Transverse colon (tissue), 3 donors: ENCODE data around the gene ELSPBP1.

Source experiments
- EP300 ChIP-seq: sonication (generic); formaldehyde crosslinking; IDR thresholded peaks from one replicate; pipeline ENCODE4 v1.6.1; 2017; ENCODE audit warnings: antibody characterized with exemption, low read depth
- TF ChIP-seq, protein P1 (sequence below), 5 experiments: fragments of 200-600 bp in 3 of 5; fragments of 450-650 bp in 2 of 5; sonication (generic) in 3 of 5; IDR thresholded peaks; 1 replicate in 2 of 5; 2 replicates in 3 of 5; pipeline ENCODE4 v1.5.1; 2016 to 2017; ENCODE audit warnings: antibody characterized with exemption in 5 of 5, inconsistent platforms in 3 of 5, mild to moderate bottlenecking in 2 of 5, moderate library complexity in 1 of 5

DNA sequence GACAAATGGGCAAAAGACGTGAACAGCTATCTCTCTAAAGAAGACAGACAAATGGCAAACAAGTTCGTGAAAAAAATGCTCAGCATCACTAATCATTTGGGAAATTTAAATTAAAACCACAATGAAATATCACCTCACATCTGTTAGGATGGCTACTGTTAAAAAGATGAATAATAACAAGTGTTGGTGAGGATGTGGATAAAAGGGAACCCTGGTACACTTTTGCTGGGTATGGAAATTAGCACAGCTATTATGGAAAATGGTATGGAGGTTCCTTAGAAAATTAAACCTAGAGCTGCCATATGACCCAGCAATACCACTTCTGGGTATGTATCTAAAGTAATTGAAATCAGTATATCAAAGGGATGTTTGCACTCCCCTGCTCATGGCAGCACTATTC lies 42.3 kb downstream of the ELSPBP1 start:
- TF ChIP-seq, protein P1, sequence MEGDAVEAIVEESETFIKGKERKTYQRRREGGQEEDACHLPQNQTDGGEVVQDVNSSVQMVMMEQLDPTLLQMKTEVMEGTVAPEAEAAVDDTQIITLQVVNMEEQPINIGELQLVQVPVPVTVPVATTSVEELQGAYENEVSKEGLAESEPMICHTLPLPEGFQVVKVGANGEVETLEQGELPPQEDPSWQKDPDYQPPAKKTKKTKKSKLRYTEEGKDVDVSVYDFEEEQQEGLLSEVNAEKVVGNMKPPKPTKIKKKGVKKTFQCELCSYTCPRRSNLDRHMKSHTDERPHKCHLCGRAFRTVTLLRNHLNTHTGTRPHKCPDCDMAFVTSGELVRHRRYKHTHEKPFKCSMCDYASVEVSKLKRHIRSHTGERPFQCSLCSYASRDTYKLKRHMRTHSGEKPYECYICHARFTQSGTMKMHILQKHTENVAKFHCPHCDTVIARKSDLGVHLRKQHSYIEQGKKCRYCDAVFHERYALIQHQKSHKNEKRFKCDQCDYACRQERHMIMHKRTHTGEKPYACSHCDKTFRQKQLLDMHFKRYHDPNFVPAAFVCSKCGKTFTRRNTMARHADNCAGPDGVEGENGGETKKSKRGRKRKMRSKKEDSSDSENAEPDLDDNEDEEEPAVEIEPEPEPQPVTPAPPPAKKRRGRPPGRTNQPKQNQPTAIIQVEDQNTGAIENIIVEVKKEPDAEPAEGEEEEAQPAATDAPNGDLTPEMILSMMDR (IDR thresholded peaks at IDR 0.05), result no peak
- no peak for TF ChIP-seq EP300
